T-helper 2 cell treated with Interferon-gamma antibody and Interleukin-4, amounts not matched to agents 5 μg/mL and 100 μg/mL, for 36 hours (primary cell): ENCODE measurements around the gene ZNF507.
"Not testable (repeated sequence)": the region's sequence is repeated elsewhere in the genome, so short reads cannot be mapped to it uniquely, and the experiment has no call there.

Experiments
- DNase-seq: peaks from one replicate; pipeline ENCODE4 v3.0.0; 2021; ENCODE audit warnings: low spot score
- H3K27ac Mint-ChIP-seq: one replicate; pipeline ENCODE4 v1.8.0; 2021; ENCODE audit warnings: mild to moderate bottlenecking, mixed read lengths
- H3K27me3 Mint-ChIP-seq: one replicate; pipeline ENCODE4 v1.8.0; 2021; ENCODE audit warnings: low read depth, mixed read lengths
- H3K36me3 Mint-ChIP-seq: one replicate; pipeline ENCODE4 v1.8.0; 2021; ENCODE audit warnings: low read depth, mixed read lengths
- H3K4me1 Mint-ChIP-seq: one replicate; pipeline ENCODE4 v1.8.0; 2021; ENCODE audit warnings: low read depth, mixed read lengths
- H3K4me3 Mint-ChIP-seq: one replicate; pipeline ENCODE4 v1.8.0; 2022; ENCODE audit warnings: mild to moderate bottlenecking, moderate library complexity, mixed read lengths
- H3K9me3 Mint-ChIP-seq: one replicate; pipeline ENCODE4 v1.8.0; 2021; ENCODE audit warnings: mixed read lengths

Gene ZNF507

GRCh38 chr19:32367948-32368536, 22.6 kb downstream of the ZNF507 start:
- Mint-ChIP-seq H3K4me1 (peaks cover 2% of the 10 kb centered on the region), H3K36me3 (peaks cover 67% of the 10 kb centered on the region), H3K9me3 (no peaks in the 10 kb centered on the region), H3K27me3 (no peaks in the 10 kb centered on the region), H3K4me3 (no peak overlapping the region), H3K27ac (no peak overlapping the region)
- no peak for DNase-seq

- peaks cover 2% of the 10 kb centered on the region for H3K4me1 Mint-ChIP-seq
- no peaks in the 10 kb centered on the region for H3K9me3 Mint-ChIP-seq
- no peaks in the 10 kb centered on the region for H3K27me3 Mint-ChIP-seq
- no peak overlapping the region for H3K4me3 Mint-ChIP-seq
- no peak for DNase-seq
- H3K27ac Mint-ChIP-seq = no peak overlapping the region
- H3K36me3 Mint-ChIP-seq = peaks cover 69% of the 10 kb centered on the region
Measured at GRCh38 chr19:32368787-32369186, 23.4 kb downstream of the ZNF507 start.

- Mint-ChIP-seq H3K27me3 (no peaks in the 10 kb centered on the region), H3K9me3 (no peaks in the 10 kb centered on the region), H3K36me3 (peaks cover 53% of the 10 kb centered on the region), H3K27ac (no peak overlapping the region), H3K4me1 (no peaks in the 10 kb centered on the region), H3K4me3 (no peak overlapping the region)
- DNase-seq = no peak
Measured at GRCh38 chr19:32372726-32373517, 27.5 kb downstream of the ZNF507 start.

- Mint-ChIP-seq H3K27me3 (no peaks in the 10 kb centered on the region), H3K36me3 (peaks cover 47% of the 10 kb centered on the region), H3K9me3 (no peaks in the 10 kb centered on the region), H3K4me3 (no peak overlapping the region), H3K27ac (no peak overlapping the region), H3K4me1 (no peaks in the 10 kb centered on the region)
- DNase-seq = no peak
Measured at GRCh38 chr19:32373585-32374295, 28.3 kb downstream of the ZNF507 start.

- H3K4me1 Mint-ChIP-seq, H3K4me3 Mint-ChIP-seq, H3K27ac Mint-ChIP-seq, DNase-seq, H3K27me3 Mint-ChIP-seq, H3K9me3 Mint-ChIP-seq: not testable (repeated sequence)
- H3K36me3 Mint-ChIP-seq = peaks cover 45% of the 10 kb centered on the region
Measured at GRCh38 chr19:32374362-32374761, 29.0 kb downstream of the ZNF507 start.

GRCh38 chr19:32377088-32377487, 31.7 kb downstream of the ZNF507 start:
- not testable (repeated sequence) for DNase-seq, H3K4me3 Mint-ChIP-seq, H3K27ac Mint-ChIP-seq, H3K27me3 Mint-ChIP-seq, H3K9me3 Mint-ChIP-seq, H3K4me1 Mint-ChIP-seq
- H3K36me3 Mint-ChIP-seq = peaks cover 33% of the 10 kb centered on the region

GRCh38 chr19:32380269-32380668, 34.9 kb downstream of the ZNF507 start:
- H3K36me3 Mint-ChIP-seq = peaks cover 25% of the 10 kb centered on the region
- H3K9me3 Mint-ChIP-seq = no peaks in the 10 kb centered on the region
- H3K4me3 Mint-ChIP-seq = no peak overlapping the region
- H3K27ac Mint-ChIP-seq = no peak overlapping the region
- peaks cover 5% of the 10 kb centered on the region for H3K4me1 Mint-ChIP-seq
- DNase-seq = no peak
- no peaks in the 10 kb centered on the region for H3K27me3 Mint-ChIP-seq

GRCh38 chr19:32387701-32388392, 42.4 kb downstream of the ZNF507 start:
- H3K27ac Mint-ChIP-seq = no peak overlapping the region
- H3K4me3 Mint-ChIP-seq = no peak overlapping the region
- H3K27me3 Mint-ChIP-seq = no peaks in the 10 kb centered on the region
- H3K4me1 Mint-ChIP-seq = peaks cover under 1% of the 10 kb centered on the region
- no peak for DNase-seq
- H3K9me3 Mint-ChIP-seq = no peaks in the 10 kb centered on the region
- H3K36me3 Mint-ChIP-seq = peaks cover 7% of the 10 kb centered on the region

- peaks cover 4% of the 10 kb centered on the region for H3K36me3 Mint-ChIP-seq
- no peak for DNase-seq
- no peak overlapping the region for H3K27ac Mint-ChIP-seq
- no peaks in the 10 kb centered on the region for H3K9me3 Mint-ChIP-seq
- no peaks in the 10 kb centered on the region for H3K27me3 Mint-ChIP-seq
- H3K4me3 Mint-ChIP-seq = no peak overlapping the region
- no peaks in the 10 kb centered on the region for H3K4me1 Mint-ChIP-seq
Measured at GRCh38 chr19:32388393-32388855, 43.0 kb downstream of the ZNF507 start.

GRCh38 chr19:32392901-32393300, 47.5 kb downstream of the ZNF507 start:
- no peaks in the 10 kb centered on the region for H3K27me3 Mint-ChIP-seq
- DNase-seq = no peak
- no peak overlapping the region for H3K27ac Mint-ChIP-seq
- no peaks in the 10 kb centered on the region for H3K9me3 Mint-ChIP-seq
- no peaks in the 10 kb centered on the region for H3K4me1 Mint-ChIP-seq
- no peaks in the 10 kb centered on the region for H3K36me3 Mint-ChIP-seq
- no peak overlapping the region for H3K4me3 Mint-ChIP-seq

GRCh38 chr19:32396046-32396652, 50.7 kb downstream of the ZNF507 start:
- H3K4me1 Mint-ChIP-seq = no peaks in the 10 kb centered on the region

GRCh38 chr19:32397671-32398101, 52.3 kb downstream of the ZNF507 start:
- no peak for DNase-seq
- no peaks in the 10 kb centered on the region for H3K4me1 Mint-ChIP-seq
- no peak overlapping the region for H3K27ac Mint-ChIP-seq

More at GRCh38 chr19:32396046-32396652, 50.7 kb downstream of the ZNF507 start:
- H3K9me3 Mint-ChIP-seq = no peaks in the 10 kb centered on the region
- H3K4me3 Mint-ChIP-seq = no peak overlapping the region
- DNase-seq = no peak
- no peaks in the 10 kb centered on the region for H3K36me3 Mint-ChIP-seq
- no peak overlapping the region for H3K27ac Mint-ChIP-seq
- H3K27me3 Mint-ChIP-seq = no peaks in the 10 kb centered on the region

GRCh38 chr19:32401992-32402391, 56.6 kb downstream of the ZNF507 start:
- Mint-ChIP-seq H3K9me3 (no peaks in the 10 kb centered on the region), H3K27me3 (no peaks in the 10 kb centered on the region), H3K4me1 (peaks cover 9% of the 10 kb centered on the region), H3K36me3 (peaks cover 3% of the 10 kb centered on the region), H3K27ac (no peak overlapping the region), H3K4me3 (no peak overlapping the region)
- DNase-seq = no peak

More at GRCh38 chr19:32397671-32398101, 52.3 kb downstream of the ZNF507 start:
- Mint-ChIP-seq H3K36me3 (peaks cover 3% of the 10 kb centered on the region), H3K9me3 (no peaks in the 10 kb centered on the region), H3K4me3 (no peak overlapping the region), H3K27me3 (no peaks in the 10 kb centered on the region)
